Muscle of arm (tissue), 12 donors: ENCODE results near the gene EP300. TPM values are rescaled to one million over a fixed set of nuclear protein-coding genes. Genes with fewer than 3 reads are reported as not detected.
A peak's percentile ranks its signal among the peaks of the same experiment; 100 is the strongest.

Experiments used
- DNase-seq: peaks from one replicate; pipeline ENCODE4 v3.0.0-alpha.2; 2013
- polyA plus RNA-seq, 12 donors: library from polyadenylated mRNA; unstranded; fragments of 120-200 nt; gene quantifications; one replicate each; pipeline ENCODE4 v1.2.1, GENCODE V29; 2013; ENCODE audit not compliant: insufficient read length in 12 of 12

EP300 gene
- polyA plus RNA-seq, 12 donors = 28.3 to 74.5 (median 36.8) TPM; not detected in 1

- DNase-seq = no peak
Observed at GRCh38 chr22:41204066-41204465, 111.7 kb downstream of the EP300 start.

GRCh38 chr22:41204992-41205900, 112.9 kb downstream of the EP300 start, which contains the start of gene L3MBTL2:
Gene L3MBTL2 (plus strand): TSS chr22:41205312. CDS start chr22:41205363, 51 bp downstream.
- DNase-seq = peak; percentile 94

- no peak for DNase-seq
Observed at GRCh38 chr22:41206719-41207118, 114.3 kb downstream of the EP300 start.

GRCh38 chr22:41215409-41215808, 123.0 kb downstream of the EP300 start:
- no peak for DNase-seq

- no peak for DNase-seq
Observed at GRCh38 chr22:41215926-41216325, 123.5 kb downstream of the EP300 start.

- no peak for DNase-seq
Observed at GRCh38 chr22:41216984-41217383, 124.6 kb downstream of the EP300 start.

GRCh38 chr22:41217553-41218157, 125.3 kb downstream of the EP300 start:
- no peak for DNase-seq

GRCh38 chr22:41222846-41223507, 130.6 kb downstream of the EP300 start:
- DNase-seq = no peak

- no peak for DNase-seq
Observed at GRCh38 chr22:41223535-41223934, 131.1 kb downstream of the EP300 start.

GRCh38 chr22:41226723-41227655, 134.6 kb downstream of the EP300 start:
- DNase-seq = no peak

GRCh38 chr22:41229215-41229614, 136.8 kb downstream of the EP300 start:
- DNase-seq = no peak

Other genes starting within 250 kb of the EP300 start
- gene ST13, start 236.0 kb upstream of the EP300 start, polyA plus RNA-seq = 100 to 1,000 TPM; 241 to 520 (median 443) TPM
- 10 to 100 TPM in 10 of 12 donors, 1 to 10 TPM in 1, not detected in 1; 6.7 to 19.6 (median 14.6) TPM for gene XPNPEP3, start 235.4 kb upstream of the EP300 start, polyA plus RNA-seq
- gene DNAJB7, start 230.5 kb upstream of the EP300 start, polyA plus RNA-seq = under 1 TPM in 10 of 12 donors, not detected in 2; 0.10 to 0.98 (median 0.48) TPM
- gene RBX1, start 141.2 kb upstream of the EP300 start, polyA plus RNA-seq = 100 to 1,000 TPM in 1 of 12 donors, 10 to 100 TPM in 10, not detected in 1; 42.2 to 103 (median 67.6) TPM
- 10 to 100 TPM in 11 of 12 donors, not detected in 1; 12.3 to 17.1 (median 14.8) TPM for gene L3MBTL2, start 112.7 kb downstream of the EP300 start, polyA plus RNA-seq
- gene CHADL, start 148.3 kb downstream of the EP300 start, polyA plus RNA-seq = 1 to 10 TPM in 10 of 12 donors, not detected in 2; 2.6 to 5.4 (median 3.3) TPM
- gene RANGAP1, start 193.6 kb downstream of the EP300 start, polyA plus RNA-seq = 10 to 100 TPM in 11 of 12 donors, not detected in 1; 23.1 to 30.2 (median 27.1) TPM
- gene ZC3H7B, start 208.9 kb downstream of the EP300 start, polyA plus RNA-seq = 10 to 100 TPM in 11 of 12 donors, not detected in 1; 32.3 to 57.9 (median 37.8) TPM